ENCODE results near the gene PCDHA11. TPM values are rescaled to one million over a fixed set of nuclear protein-coding genes. Genes with fewer than 3 reads are reported as not detected.

The PCDHA11 gene
- polyA plus RNA-seq, 3 donors = not detected

DNA sequence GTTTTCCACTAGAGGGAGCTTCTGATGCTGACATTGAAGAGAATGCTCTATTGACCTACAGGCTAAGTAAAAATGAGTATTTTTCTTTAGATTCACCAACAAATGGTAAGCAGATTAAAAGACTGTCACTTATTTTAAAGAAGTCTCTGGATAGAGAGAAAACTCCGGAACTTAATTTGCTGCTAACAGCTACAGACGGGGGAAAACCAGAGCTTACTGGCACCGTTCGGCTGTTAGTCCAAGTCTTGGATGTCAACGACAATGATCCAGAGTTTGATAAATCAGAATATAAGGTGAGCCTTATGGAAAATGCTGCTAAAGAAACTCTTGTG, 764 bp downstream of the PCDHA11 start:
- H3K4me3 ChIP-seq (replicated peaks in 1 of 3; ENCODE audit: low read depth in 2 of 3, low read length in 3 of 3) = no peak overlapping the region
- Mint-ChIP-seq H3K4me3 (peak overlapping the region in 1 of 2 donors; percentile 39), H3K4me1 (no peaks in the 10 kb centered on the region), H3K36me3 (peaks cover 0 to 12% of the 10 kb centered on the region in 2 donors), H3K27me3 (ENCODE audit: low read depth in 3 of 3) (peaks cover 6 to 26% (median 22%) of the 10 kb centered on the region in 3 donors), H3K9me3 (peaks cover 19 to 44% (median 37%) of the 10 kb centered on the region in 7 donors), H3K27ac (no peak overlapping the region)
- no peaks in the 10 kb centered on the region for H3K4me1 ChIP-seq (ENCODE audit: control insufficient read depth in 1 of 2, insufficient read depth in 2 of 2, low read length in 2 of 2)
- H3K4me2 ChIP-seq (replicated peaks; ENCODE audit: extremely low read depth, low read length, poor library complexity, severe bottlenecking) = no peak overlapping the region
- no peak for DNase-seq
- no peak overlapping the region for H2AFZ ChIP-seq (ENCODE audit: insufficient read depth, low read depth, low read length, poor library complexity, severe bottlenecking)
- 73% methylated on average over 4 of the region's 5 CpGs for WGBS (ENCODE audit: insufficient coverage)
- peaks cover 0 to 15% of the 10 kb centered on the region in 2 donors for H3K27me3 ChIP-seq (ENCODE audit: control insufficient read depth in 2 of 2, insufficient read depth in 2 of 2, low read length in 2 of 2)
- H3K9me3 ChIP-seq (replicated peaks in 1 of 2; ENCODE audit: control insufficient read depth in 1 of 2, insufficient read depth in 1 of 2, low read length in 2 of 2) = peaks cover 28 to 53% of the 10 kb centered on the region in 2 donors
- intact Hi-C loops (cut with micrococcal nuclease) = no loop called here
- H3K79me2 ChIP-seq (ENCODE audit: insufficient read depth, low read length) = no peaks in the 10 kb centered on the region
- no peaks in the 10 kb centered on the region for H3K36me3 ChIP-seq (replicated peaks in 1 of 2; ENCODE audit: control insufficient read depth in 1 of 2, insufficient read depth in 2 of 2, low read length in 2 of 2)
- no peak for TF ChIP-seq CTCF (IDR thresholded peaks at IDR 0.05)
- H3K9ac ChIP-seq (ENCODE audit: insufficient read depth, low read length, poor library complexity, severe bottlenecking) = no peak overlapping the region
- no peaks in the 10 kb centered on the region for H4K20me1 ChIP-seq (ENCODE audit: insufficient read depth, low read length)
- H3K27ac ChIP-seq (ENCODE audit: low read depth in 1 of 2, low read length in 2 of 2) = no peak overlapping the region

GRCh38 chr5:140870221-140871201, 1.8 kb downstream of the PCDHA11 start:
- no peaks in the 10 kb centered on the region for H3K79me2 ChIP-seq (ENCODE audit: insufficient read depth, low read length)
- no peak for TF ChIP-seq CTCF (IDR thresholded peaks at IDR 0.05)
- H2AFZ ChIP-seq (ENCODE audit: insufficient read depth, low read depth, low read length, poor library complexity, severe bottlenecking) = no peak overlapping the region
- H3K4me1 ChIP-seq (ENCODE audit: control insufficient read depth in 1 of 2, insufficient read depth in 2 of 2, low read length in 2 of 2) = no peaks in the 10 kb centered on the region
- H4K20me1 ChIP-seq (ENCODE audit: insufficient read depth, low read length) = no peaks in the 10 kb centered on the region
- no peak overlapping the region for H3K4me2 ChIP-seq (replicated peaks; ENCODE audit: extremely low read depth, low read length, poor library complexity, severe bottlenecking)
- no peak overlapping the region for H3K27ac Mint-ChIP-seq
- no peaks in the 10 kb centered on the region for H3K4me1 Mint-ChIP-seq
- H3K36me3 ChIP-seq (replicated peaks in 1 of 2; ENCODE audit: control insufficient read depth in 1 of 2, insufficient read depth in 2 of 2, low read length in 2 of 2) = no peaks in the 10 kb centered on the region
- H3K27me3 Mint-ChIP-seq (ENCODE audit: low read depth in 3 of 3) = peaks cover 11 to 33% (median 30%) of the 10 kb centered on the region in 3 donors
- no peak overlapping the region for H3K4me3 ChIP-seq (replicated peaks in 1 of 3; ENCODE audit: low read depth in 2 of 3, low read length in 3 of 3)
- peaks cover 0 to 14% of the 10 kb centered on the region in 2 donors for H3K36me3 Mint-ChIP-seq
- no peak overlapping the region for H3K27ac ChIP-seq (ENCODE audit: low read depth in 1 of 2, low read length in 2 of 2)
- WGBS (ENCODE audit: insufficient coverage) = 48% methylated on average over 107 of the region's 114 CpGs
- no peak overlapping the region for H3K9ac ChIP-seq (ENCODE audit: insufficient read depth, low read length, poor library complexity, severe bottlenecking)
- H3K9me3 ChIP-seq (replicated peaks in 1 of 2; ENCODE audit: control insufficient read depth in 1 of 2, insufficient read depth in 1 of 2, low read length in 2 of 2) = peaks cover 32 to 62% of the 10 kb centered on the region in 2 donors
- intact Hi-C loops (cut with micrococcal nuclease) = loop anchor here in 1 of 2 donors (10.0 kb wide), 1 partner anchor 46 kb away; the partner anchor contains the start of genes PCDHA5 and PCDHA6
- H3K27me3 ChIP-seq (ENCODE audit: control insufficient read depth in 2 of 2, insufficient read depth in 2 of 2, low read length in 2 of 2) = peaks cover 0 to 24% of the 10 kb centered on the region in 2 donors
- no peak for DNase-seq
- H3K4me3 Mint-ChIP-seq = peak overlapping the region in 1 of 2 donors; percentile 30
- peaks cover 25 to 50% (median 44%) of the 10 kb centered on the region in 7 donors for H3K9me3 Mint-ChIP-seq
